Head of caudate nucleus (tissue), 42 donors: ENCODE results near the gene NOM1.

Source experiments
- DNase-seq, 42 donors: peaks; one replicate each; pipeline versions ENCODE4 v3.0.0 to v3.0.0-alpha.2; 2020 to 2021; ENCODE audit warnings: mixed read lengths in 7 of 42
- intact Hi-C: fragments of 100-400 bp; cut with DNase I; formaldehyde crosslinking; loops from one replicate; pipeline ENCODE4 v1.15.0; 2022

Gene NOM1

GRCh38 chr7:157021871-157022680, 72.6 kb downstream of the NOM1 start:
- DNase-seq: no peak
- intact Hi-C loops: no loop called here
